ENCODE data around the gene UPF1. TPM values are rescaled to one million over a fixed set of nuclear protein-coding genes. Genes with fewer than 3 reads are reported as not detected.

The UPF1 gene
- polyA plus RNA-seq, 2 of the 4 experiments (the other 2 are of a cell fraction) = 19.2 to 28.6 TPM

DNA sequence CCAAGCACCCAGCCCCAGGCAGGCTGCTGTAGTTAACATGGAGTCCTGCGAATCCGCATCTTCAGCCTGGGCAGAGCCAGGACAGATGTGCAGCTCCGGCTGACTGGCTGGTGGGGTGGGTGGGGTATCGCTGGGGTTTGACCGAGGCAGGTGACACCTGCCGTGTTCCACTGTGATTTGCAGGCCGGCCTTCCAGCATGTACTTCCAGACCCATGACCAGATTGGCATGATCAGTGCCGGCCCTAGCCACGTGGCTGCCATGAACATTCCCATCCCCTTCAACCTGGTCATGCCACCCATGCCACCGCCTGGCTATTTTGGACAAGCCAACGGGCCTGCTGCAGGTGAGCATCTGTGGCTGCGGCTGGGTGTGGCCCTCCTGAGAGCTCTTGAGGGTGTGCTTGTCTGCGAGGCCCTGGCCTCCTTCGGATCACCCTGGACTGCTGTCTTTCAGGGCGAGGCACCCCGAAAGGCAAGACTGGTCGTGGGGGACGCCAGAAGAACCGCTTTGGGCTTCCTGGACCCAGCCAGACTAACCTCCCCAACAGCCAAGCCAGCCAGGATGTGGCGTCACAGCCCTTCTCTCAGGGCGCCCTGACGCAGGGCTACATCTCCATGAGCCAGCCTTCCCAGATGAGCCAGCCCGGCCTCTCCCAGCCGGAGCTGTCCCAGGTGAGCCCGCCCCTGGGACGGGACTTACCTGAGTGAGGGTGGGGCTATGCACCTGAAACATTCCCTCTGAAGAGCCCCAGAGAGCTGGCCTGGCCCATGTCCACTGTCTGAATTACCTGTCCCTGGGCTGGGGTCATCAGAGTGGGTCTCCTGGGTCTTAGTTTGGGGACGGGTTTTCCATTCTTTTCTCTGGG, 33.6 kb downstream of the UPF1 start:
- POLR2A ChIA-PET = interaction anchor here (0.6 kb wide), 1 partner anchor 417 kb away, joined by 3 read pairs; no protein-coding TSS in a partner anchor
- DNase-seq (ENCODE audit: low read depth in 1 of 2, low spot score in 1 of 2) = no peak
- CTCF ChIA-PET = interaction anchor here (0.8 to 3.8 kb wide), 9 partner anchors 9 to 415 kb away, joined by 3 to 41 read pairs (median 9); no protein-coding TSS in a partner anchor
- no peak for FAIRE-seq
- no peak for ATAC-seq
- 92% methylated on average over 7 of the region's 27 CpGs for WGBS (ENCODE audit: missing lambda C conversion rate)
- Histone ChIP-seq H3K4me3 (no peak overlapping the region), H3K9me3 (no peaks in the 10 kb centered on the region), H3K4me1 (no peaks in the 10 kb centered on the region), H3K27ac (no peak overlapping the region), H3K4me2 (no peak overlapping the region)
- TF ChIP-seq HEYL (CRISPR knock-in tag; IDR thresholded peaks at IDR 0.05) (no peak), RFX5 (IDR thresholded peaks at IDR 0.05) (no peak), FOXS1 (CRISPR knock-in tag; IDR thresholded peaks at IDR 0.05) (no peak), JUNB (IDR thresholded peaks at IDR 0.05) (no peak), NFE2L2 (conservative IDR thresholded peaks at IDR 0.05; ENCODE audit: low read length) (no peak), HOXB5 (CRISPR knock-in tag; IDR thresholded peaks at IDR 0.05) (no peak)

DNA sequence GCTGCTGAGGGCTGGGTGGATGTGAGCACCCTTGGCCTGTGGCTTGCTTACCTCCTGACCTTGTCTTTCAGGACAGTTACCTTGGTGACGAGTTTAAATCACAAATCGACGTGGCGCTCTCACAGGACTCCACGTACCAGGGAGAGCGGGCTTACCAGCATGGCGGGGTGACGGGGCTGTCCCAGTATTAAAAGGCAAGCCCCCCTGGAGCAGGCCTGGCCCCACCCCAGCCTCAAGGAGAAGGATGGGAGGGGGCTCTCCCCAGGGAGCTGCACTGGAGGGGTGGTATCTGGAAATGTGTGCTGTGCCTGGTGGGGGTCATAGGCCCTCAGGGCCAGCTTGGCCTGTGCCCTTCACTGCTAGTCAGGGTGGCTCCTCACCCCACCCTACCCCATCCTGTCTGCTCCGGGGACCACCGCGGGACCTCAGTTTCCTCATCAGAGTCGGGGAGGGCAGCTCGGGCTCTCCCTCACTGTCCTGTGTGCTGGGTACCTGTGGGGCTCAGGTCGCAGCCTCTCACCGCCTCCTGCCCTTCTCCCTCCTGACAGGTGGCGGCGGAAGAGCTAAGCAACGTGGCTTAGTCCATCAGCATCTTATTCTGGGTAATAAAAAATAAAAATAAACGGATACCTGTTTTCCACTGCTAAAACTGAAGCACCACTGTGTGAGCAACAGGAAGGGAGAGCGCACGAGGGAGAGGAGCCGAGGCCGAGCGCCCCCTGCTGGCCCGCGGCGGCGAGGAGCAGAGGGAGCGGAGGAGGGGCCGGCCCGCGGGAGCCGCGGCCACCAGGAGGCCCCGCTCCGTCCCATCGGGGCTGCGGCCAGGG, 34.4 kb downstream of the UPF1 start:
- ATAC-seq (peak; percentile 85 to 94), FAIRE-seq (no peak), DNase-seq (ENCODE audit: low read depth in 1 of 2, low spot score in 1 of 2) (peak; percentile 52 to 58)
- no peak overlapping the region for H3K4me2 ChIP-seq
- POLR2A ChIA-PET = no interaction called here
- no peak overlapping the region for H3K4me3 ChIP-seq
- 41% methylated on average over 37 of the region's 38 CpGs for WGBS (ENCODE audit: missing lambda C conversion rate)
- TF ChIP-seq, protein P1, sequence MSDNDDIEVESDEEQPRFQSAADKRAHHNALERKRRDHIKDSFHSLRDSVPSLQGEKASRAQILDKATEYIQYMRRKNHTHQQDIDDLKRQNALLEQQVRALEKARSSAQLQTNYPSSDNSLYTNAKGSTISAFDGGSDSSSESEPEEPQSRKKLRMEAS (IDR thresholded peaks at IDR 0.05) = peak; percentile 50; the same call in 1 of the 2 replicates
- TF ChIP-seq RAD21 (conservative IDR thresholded peaks at IDR 0.05 in 1 of 2, IDR thresholded peaks at IDR 0.05 in 1 of 2) (peak; percentile 36 to 45; a peak in 3 of 5 replicates), BHLHE40 (IDR thresholded peaks at IDR 0.05; ENCODE audit: low read depth, low read length) (no peak), SMC3 (IDR thresholded peaks at IDR 0.05) (peak; percentile 57), MAZ (IDR thresholded peaks at IDR 0.05; ENCODE audit: borderline replicate concordance, low read depth, low read length) (no peak), HOXA7 (CRISPR knock-in tag; IDR thresholded peaks at IDR 0.05) (no peak)
- TF ChIP-seq, protein P2, sequence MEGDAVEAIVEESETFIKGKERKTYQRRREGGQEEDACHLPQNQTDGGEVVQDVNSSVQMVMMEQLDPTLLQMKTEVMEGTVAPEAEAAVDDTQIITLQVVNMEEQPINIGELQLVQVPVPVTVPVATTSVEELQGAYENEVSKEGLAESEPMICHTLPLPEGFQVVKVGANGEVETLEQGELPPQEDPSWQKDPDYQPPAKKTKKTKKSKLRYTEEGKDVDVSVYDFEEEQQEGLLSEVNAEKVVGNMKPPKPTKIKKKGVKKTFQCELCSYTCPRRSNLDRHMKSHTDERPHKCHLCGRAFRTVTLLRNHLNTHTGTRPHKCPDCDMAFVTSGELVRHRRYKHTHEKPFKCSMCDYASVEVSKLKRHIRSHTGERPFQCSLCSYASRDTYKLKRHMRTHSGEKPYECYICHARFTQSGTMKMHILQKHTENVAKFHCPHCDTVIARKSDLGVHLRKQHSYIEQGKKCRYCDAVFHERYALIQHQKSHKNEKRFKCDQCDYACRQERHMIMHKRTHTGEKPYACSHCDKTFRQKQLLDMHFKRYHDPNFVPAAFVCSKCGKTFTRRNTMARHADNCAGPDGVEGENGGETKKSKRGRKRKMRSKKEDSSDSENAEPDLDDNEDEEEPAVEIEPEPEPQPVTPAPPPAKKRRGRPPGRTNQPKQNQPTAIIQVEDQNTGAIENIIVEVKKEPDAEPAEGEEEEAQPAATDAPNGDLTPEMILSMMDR (IDR thresholded peaks at IDR 0.05) = peak; percentile 85
- CTCF ChIA-PET = interaction anchor here (0.7 to 3.8 kb wide), 18 partner anchors 10 to 415 kb away, joined by 3 to 41 read pairs (median 4); no protein-coding TSS in a partner anchor
- H3K27ac ChIP-seq = no peak overlapping the region
- no peaks in the 10 kb centered on the region for H3K4me1 ChIP-seq
- no peaks in the 10 kb centered on the region for H3K9me3 ChIP-seq

DNA sequence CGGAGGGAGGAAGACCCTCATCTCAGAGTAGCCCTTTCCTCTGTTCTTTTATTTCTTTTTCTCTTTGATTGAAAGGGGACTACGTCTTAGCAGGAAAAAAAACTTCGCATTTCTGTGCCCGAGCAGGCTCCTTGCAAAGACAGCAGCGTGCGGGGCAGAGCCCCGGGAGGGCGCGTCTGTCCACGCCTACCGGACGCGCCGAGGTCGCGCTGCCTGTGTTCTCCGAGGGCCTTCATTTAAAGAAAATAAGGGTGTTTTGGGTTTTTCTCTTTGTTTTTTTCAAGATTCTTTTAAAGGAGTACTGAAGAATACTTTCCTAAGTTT, 35.0 kb downstream of the UPF1 start:
- TF ChIP-seq, protein P2 (IDR thresholded peaks at IDR 0.05) = peak; percentile 25; the same call in 2 of the 3 replicates
- TF ChIP-seq RAD21 (conservative IDR thresholded peaks at IDR 0.05 in 1 of 2, IDR thresholded peaks at IDR 0.05 in 1 of 2) = 0 out of 5 replicates have a peak, but pooled peaks of 1 of the 2 experiments have one; percentile 1
- no peak for TF ChIP-seq NFE2L2 (conservative IDR thresholded peaks at IDR 0.05; ENCODE audit: low read length)
- Histone ChIP-seq H3K4me1 (no peaks in the 10 kb centered on the region), H3K4me3 (no peak overlapping the region), H3K9me3 (no peaks in the 10 kb centered on the region), H3K4me2 (no peak overlapping the region), H3K27ac (no peak overlapping the region)
- DNase-seq (ENCODE audit: low read depth in 1 of 2, low spot score in 1 of 2) (no peak), FAIRE-seq (no peak), ATAC-seq (peak; percentile 6 to 20; a peak in 4 of 6 replicates)
- ChIA-PET POLR2A (no interaction called here), CTCF (interaction anchor here (0.7 to 3.8 kb wide), 18 partner anchors 10 to 416 kb away, joined by 3 to 41 read pairs (median 4); no protein-coding TSS in a partner anchor)
- 49% methylated on average over 17 of the region's 17 CpGs for WGBS (ENCODE audit: missing lambda C conversion rate)

Data from A549 (cell line).